ENCODE measurements around the gene PRKCA.

GRCh38 chr17:66763056-66763455 is 460.6 kb downstream of the PRKCA start:
- TF ChIP-seq CTCF (IDR thresholded peaks at IDR 0.05; ENCODE audit: low read depth, low read length) (no peak), EZH2phosphoT487 (IDR thresholded peaks at IDR 0.05; ENCODE audit: low read depth) (no peak)
